RPMI7951 (cell line): ENCODE results near the gene EWSR1. TPM values are rescaled to one million over a fixed set of nuclear protein-coding genes. Genes with fewer than 3 reads are reported as not detected.

ENCODE experiments used
- total RNA-seq: library from RNA; depleted of rRNA; stranded (reverse); fragments of >200 nt; shearing (Covaris generic); gene quantifications from 2 replicates; pipeline ENCODE4 v1.2.3, GENCODE V29; 2014; rRNA removed

EWSR1 gene
- total RNA-seq, 1 experiment from 2014 or later = 233 TPM

Other genes with a start within 250 kb of the EWSR1 start
- not detected in 2 replicates for gene C22orf31, start 206.4 kb upstream of the EWSR1 start, total RNA-seq
- gene KREMEN1, start 195.2 kb upstream of the EWSR1 start, total RNA-seq = 6.1 and 6.2 TPM in 2 replicates
- gene EMID1, start 62.4 kb upstream of the EWSR1 start, total RNA-seq = 0.29 TPM in 1 of 2 replicates, not detected in the other
- gene RHBDD3, start 287 bp upstream of the EWSR1 start, total RNA-seq = 10.5 and 12.3 TPM in 2 replicates
- gene GAS2L1, start 38.4 kb downstream of the EWSR1 start, total RNA-seq = 10.9 and 17.1 TPM in 2 replicates
- 0.24 TPM in 1 of 2 replicates, not detected in the other for gene RASL10A, start 47.4 kb downstream of the EWSR1 start, total RNA-seq
- gene AP1B1, start 120.3 kb downstream of the EWSR1 start, total RNA-seq = 40.3 and 48.8 TPM in 2 replicates
- not detected in 2 replicates for gene RFPL1, start 170.3 kb downstream of the EWSR1 start, total RNA-seq
- under 0.01 and 0.20 TPM in 2 replicates for gene NEFH, start 211.9 kb downstream of the EWSR1 start, total RNA-seq